ENCODE measurements around the gene OR2V2.

DNA sequence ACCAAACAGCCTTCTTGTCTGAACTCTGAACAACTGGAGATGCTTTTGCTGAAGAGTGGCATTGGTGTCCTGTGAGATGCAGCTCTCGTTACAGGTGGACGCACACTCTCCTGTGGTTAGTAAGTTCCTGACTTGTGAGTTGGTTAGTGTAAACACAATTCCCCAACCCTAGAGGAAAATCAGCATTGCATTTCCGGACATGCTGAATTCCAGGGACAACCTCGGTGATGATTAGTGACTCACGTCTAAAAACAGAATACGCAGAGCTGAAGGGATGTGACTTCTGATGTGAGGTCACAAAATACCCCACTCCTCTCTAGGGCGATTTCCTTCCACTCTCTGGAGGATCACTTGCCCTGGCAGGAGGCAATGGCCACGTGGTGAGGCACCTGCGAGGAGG lies 5.0 kb downstream of the OR2V2 start:
- TF ChIP-seq, protein P1, sequence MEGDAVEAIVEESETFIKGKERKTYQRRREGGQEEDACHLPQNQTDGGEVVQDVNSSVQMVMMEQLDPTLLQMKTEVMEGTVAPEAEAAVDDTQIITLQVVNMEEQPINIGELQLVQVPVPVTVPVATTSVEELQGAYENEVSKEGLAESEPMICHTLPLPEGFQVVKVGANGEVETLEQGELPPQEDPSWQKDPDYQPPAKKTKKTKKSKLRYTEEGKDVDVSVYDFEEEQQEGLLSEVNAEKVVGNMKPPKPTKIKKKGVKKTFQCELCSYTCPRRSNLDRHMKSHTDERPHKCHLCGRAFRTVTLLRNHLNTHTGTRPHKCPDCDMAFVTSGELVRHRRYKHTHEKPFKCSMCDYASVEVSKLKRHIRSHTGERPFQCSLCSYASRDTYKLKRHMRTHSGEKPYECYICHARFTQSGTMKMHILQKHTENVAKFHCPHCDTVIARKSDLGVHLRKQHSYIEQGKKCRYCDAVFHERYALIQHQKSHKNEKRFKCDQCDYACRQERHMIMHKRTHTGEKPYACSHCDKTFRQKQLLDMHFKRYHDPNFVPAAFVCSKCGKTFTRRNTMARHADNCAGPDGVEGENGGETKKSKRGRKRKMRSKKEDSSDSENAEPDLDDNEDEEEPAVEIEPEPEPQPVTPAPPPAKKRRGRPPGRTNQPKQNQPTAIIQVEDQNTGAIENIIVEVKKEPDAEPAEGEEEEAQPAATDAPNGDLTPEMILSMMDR (IDR thresholded peaks at IDR 0.05), result no peak
- TF ChIP-seq POLR2A (IDR thresholded peaks at IDR 0.05), result no peak
- no peak for TF ChIP-seq POLR2AphosphoS5 (IDR thresholded peaks at IDR 0.05)

All from breast epithelium (tissue), 3 donors.